GM13976 (cell line): ENCODE results near the gene TCL1A.
"Not testable (repeated sequence)": the region's sequence is repeated elsewhere in the genome, so short reads cannot be mapped to it uniquely, and the experiment has no call there.

Source experiments
- DNase-seq: peaks from one replicate; pipeline ENCODE4 v3.0.0; 2012; ENCODE audit warnings: low spot score
- in situ Hi-C: fragments of 300-500 bp; cut with MboI; formaldehyde crosslinking; loops from one replicate; pipeline ENCODE4 v1.12.0; 2022; ENCODE audit warnings: low sequenced_read_pairs, mixed read lengths, inconsistent platforms; ENCODE audit not compliant: unreplicated experiment
- TF ChIP-seq, protein P1 (sequence below): IDR thresholded peaks from 2 replicates; pipeline ENCODE4 v1.5.1; 2012; ENCODE audit warnings: borderline replicate concordance, mild to moderate bottlenecking; ENCODE audit not compliant: insufficient read depth; ENCODE audit errors: extremely low read depth, missing control alignments, control extremely low read depth

The TCL1A gene, protein sequence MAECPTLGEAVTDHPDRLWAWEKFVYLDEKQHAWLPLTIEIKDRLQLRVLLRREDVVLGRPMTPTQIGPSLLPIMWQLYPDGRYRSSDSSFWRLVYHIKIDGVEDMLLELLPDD

DNA sequence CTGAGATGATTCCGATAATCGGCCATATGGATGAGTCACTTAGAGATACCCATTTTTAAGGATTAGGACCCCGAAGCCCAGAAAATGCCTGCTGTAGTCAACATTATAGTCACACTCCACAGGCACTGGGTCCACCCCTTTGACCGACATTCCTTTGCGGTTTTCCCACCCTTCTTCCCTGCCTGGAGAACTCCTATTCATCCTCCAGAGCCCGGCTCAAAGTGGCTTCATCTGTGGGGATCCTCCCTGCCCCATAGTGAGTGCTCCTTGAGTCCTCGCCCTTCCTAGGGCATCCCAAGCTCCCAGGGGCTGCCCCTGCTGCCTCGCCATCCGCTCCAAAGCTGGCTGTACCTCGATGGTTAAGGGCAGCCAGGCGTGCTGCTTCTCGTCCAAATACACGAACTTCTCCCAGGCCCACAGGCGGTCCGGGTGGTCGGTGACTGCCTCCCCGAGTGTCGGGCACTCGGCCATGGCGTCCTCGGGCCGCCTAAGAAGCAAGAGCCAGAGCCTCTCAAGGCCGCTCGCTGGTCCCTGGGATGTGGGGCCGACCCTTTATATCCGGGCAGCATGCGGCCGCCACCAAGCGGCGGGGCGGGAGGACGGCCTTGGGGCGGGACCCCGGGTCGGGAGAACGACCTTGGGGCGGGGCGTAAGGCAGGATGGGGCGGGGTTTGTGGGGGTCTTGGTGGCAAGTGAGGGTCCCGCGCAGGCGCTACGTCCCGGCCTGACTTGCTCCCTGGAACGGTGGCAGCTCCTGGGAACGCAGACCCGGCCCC is at the start of gene TCL1A:
TSS of gene TCL1A (minus strand) at position 530 of the 776 bp plus-strand sequence. CDS start at position 471, 59 bp downstream.
- in situ Hi-C loops, result no loop called here
- peak; percentile 90 for DNase-seq
- TF ChIP-seq, protein P1, sequence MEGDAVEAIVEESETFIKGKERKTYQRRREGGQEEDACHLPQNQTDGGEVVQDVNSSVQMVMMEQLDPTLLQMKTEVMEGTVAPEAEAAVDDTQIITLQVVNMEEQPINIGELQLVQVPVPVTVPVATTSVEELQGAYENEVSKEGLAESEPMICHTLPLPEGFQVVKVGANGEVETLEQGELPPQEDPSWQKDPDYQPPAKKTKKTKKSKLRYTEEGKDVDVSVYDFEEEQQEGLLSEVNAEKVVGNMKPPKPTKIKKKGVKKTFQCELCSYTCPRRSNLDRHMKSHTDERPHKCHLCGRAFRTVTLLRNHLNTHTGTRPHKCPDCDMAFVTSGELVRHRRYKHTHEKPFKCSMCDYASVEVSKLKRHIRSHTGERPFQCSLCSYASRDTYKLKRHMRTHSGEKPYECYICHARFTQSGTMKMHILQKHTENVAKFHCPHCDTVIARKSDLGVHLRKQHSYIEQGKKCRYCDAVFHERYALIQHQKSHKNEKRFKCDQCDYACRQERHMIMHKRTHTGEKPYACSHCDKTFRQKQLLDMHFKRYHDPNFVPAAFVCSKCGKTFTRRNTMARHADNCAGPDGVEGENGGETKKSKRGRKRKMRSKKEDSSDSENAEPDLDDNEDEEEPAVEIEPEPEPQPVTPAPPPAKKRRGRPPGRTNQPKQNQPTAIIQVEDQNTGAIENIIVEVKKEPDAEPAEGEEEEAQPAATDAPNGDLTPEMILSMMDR, result peak; percentile 39

- in situ Hi-C loops, result not testable (repeated sequence)
Measured at GRCh38 chr14:95763032-95763431, 49.1 kb upstream of the TCL1A start.

GRCh38 chr14:95761436-95761835 is 47.5 kb upstream of the TCL1A start:
- DNase-seq, result no peak
- TF ChIP-seq, protein P1, result no peak
- in situ Hi-C loops, result no loop called here

More at GRCh38 chr14:95763032-95763431, 49.1 kb upstream of the TCL1A start:
- not testable (repeated sequence) for DNase-seq

DNA sequence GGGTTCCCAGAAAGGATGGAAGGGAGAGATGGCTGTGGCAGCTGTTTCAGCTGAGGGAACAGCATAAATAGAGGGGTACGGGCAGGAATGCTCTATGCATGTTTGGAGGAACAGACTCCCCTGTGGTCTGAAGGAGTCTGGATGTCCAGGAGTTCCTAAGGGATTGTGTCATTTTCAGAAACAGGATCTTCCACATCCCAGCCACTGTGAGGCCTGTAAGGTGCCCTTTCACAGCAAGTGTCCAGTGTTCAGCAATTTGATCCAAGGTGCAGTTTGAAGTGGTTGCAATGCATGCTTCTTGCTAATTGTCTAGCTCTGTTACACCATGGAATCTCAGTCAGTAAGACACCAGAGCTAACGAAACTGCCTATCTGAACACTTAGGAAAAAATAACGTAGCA is 46.7 kb upstream of the TCL1A start:
- no peak for DNase-seq
- TF ChIP-seq, protein P1, result no peak
- in situ Hi-C loops, result no loop called here

DNA sequence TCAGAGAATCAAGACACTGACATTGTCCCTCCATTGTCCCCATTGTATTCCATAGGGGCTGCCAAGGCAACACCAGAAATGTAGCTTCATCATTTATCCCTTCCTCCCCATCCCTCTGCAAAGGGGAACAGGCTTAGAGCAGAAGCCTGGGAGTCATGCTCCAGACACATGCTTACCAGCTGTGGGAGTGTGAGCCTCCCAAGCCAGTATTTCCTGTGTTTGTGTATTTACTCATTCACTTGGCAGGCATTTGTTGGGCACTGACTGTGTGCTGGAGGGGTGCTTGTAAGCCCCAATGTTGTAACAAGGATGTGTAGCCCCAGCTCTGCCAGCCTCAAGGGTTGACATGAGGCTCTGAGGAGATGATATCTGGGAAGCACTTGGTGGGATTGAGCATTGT is 46.0 kb upstream of the TCL1A start:
- TF ChIP-seq, protein P1, result no peak
- in situ Hi-C loops, result no loop called here
- no peak for DNase-seq

GRCh38 chr14:95758331-95758730 is 44.4 kb upstream of the TCL1A start:
- TF ChIP-seq, protein P1, result no peak
- in situ Hi-C loops, result no loop called here
- no peak for DNase-seq

GRCh38 chr14:95756751-95757150 is 42.8 kb upstream of the TCL1A start:
- TF ChIP-seq, protein P1, result no peak
- DNase-seq, result no peak
- in situ Hi-C loops, result no loop called here
